IMR-90 (cell line): ENCODE results near the gene LSM6. TPM values are rescaled to one million over a fixed set of nuclear protein-coding genes. Genes with fewer than 3 reads are reported as not detected.

Experiments
- ATAC-seq: fragments of 200-7000 bp; cut with Tn5 transposase; 2 replicates; pipeline ENCODE4 v1.9.1; 2020; ENCODE audit warnings: low read depth, mild to moderate bottlenecking, moderate library complexity
- BruUV-seq: library from RNA; stranded (reverse); fragments of 400-500 nt; replicated peaks from 2 replicates; lab custom pipeline; 2021; lab: Mats Ljungman, UMichigan
- CTCF ChIA-PET: fragments of 300-600 bp; formaldehyde crosslinking; extraction: SDS; loops from one replicate; lab custom pipeline; 2021; ENCODE audit warnings: antibody characterized with exemption; lab: Yijun Ruan, JAX
- POLR2A ChIA-PET: fragments of 300-600 bp; sonication (Branson Sonifier 250); formaldehyde crosslinking; loops from one replicate; lab custom pipeline; 2022; ENCODE audit warnings: antibody characterized with exemption; ENCODE audit not compliant: unreplicated experiment; lab: Charles Lee
- DNase-seq: peaks from one replicate; pipeline ENCODE4 v3.0.0; 2013
- H2AFZ ChIP-seq: replicated peaks from 2 replicates; pipeline ENCODE3; 2013; ENCODE audit warnings: low read length, mild to moderate bottlenecking; ENCODE audit not compliant: poor library complexity
- H2AK5ac ChIP-seq: 2 replicates; pipeline ENCODE4 v1.6.1; 2013; ENCODE audit warnings: low read depth, low read length, inconsistent platforms
- H2AK9ac ChIP-seq: replicated peaks from 2 replicates; pipeline ENCODE3; 2013; ENCODE audit warnings: mild to moderate bottlenecking, low read depth, low read length, moderate library complexity; ENCODE audit not compliant: poor library complexity
- H2BK120ac ChIP-seq: 2 replicates; pipeline ENCODE4 v1.6.1; 2013; ENCODE audit warnings: low read depth, low read length, inconsistent platforms
- H2BK15ac ChIP-seq: 3 replicates; pipeline ENCODE4 v1.6.1; 2013; ENCODE audit warnings: low read depth, low read length, inconsistent platforms
- H2BK20ac ChIP-seq: 2 replicates; pipeline ENCODE4 v1.6.1; 2013; ENCODE audit warnings: low read depth, mild to moderate bottlenecking, inconsistent platforms, low read length, moderate library complexity
- H2BK5ac ChIP-seq: 2 replicates; pipeline ENCODE4 v1.6.1; 2013; ENCODE audit warnings: mild to moderate bottlenecking, low read depth, low read length, inconsistent platforms; ENCODE audit not compliant: poor library complexity, severe bottlenecking
- H3K14ac ChIP-seq: replicated peaks from 2 replicates; pipeline ENCODE4 v1.6.1; 2013; ENCODE audit warnings: low read depth, low read length, inconsistent platforms
- H3K18ac ChIP-seq: 2 replicates; pipeline ENCODE4 v1.6.1; 2013; ENCODE audit warnings: low read depth, low read length, control low read depth
- H3K23ac ChIP-seq: 2 replicates; pipeline ENCODE4 v1.6.1; 2013; ENCODE audit warnings: low read depth, low read length, inconsistent platforms
- H3K27ac ChIP-seq: 2 replicates; pipeline ENCODE4 v1.5.1; 2013; ENCODE audit warnings: mild to moderate bottlenecking, control low read depth, low read length; ENCODE audit not compliant: insufficient read depth
- H3K27me3 ChIP-seq: 2 replicates; pipeline ENCODE4 v1.6.1; 2013; ENCODE audit warnings: low read length; ENCODE audit not compliant: control insufficient read depth, insufficient read depth
- H3K36me3 ChIP-seq: 2 replicates; pipeline ENCODE4 v1.6.1; 2013; ENCODE audit warnings: low read length, mixed read lengths; ENCODE audit not compliant: control insufficient read depth, insufficient read depth
- H3K4ac ChIP-seq: 2 replicates; pipeline ENCODE4 v1.6.1; 2013; ENCODE audit warnings: low read depth, low read length, inconsistent platforms
- H3K4me1 ChIP-seq: 2 replicates; pipeline ENCODE4 v1.6.1; 2013; ENCODE audit warnings: low read length, mixed read lengths; ENCODE audit not compliant: control insufficient read depth, insufficient read depth
- H3K4me2 ChIP-seq: 2 replicates; pipeline ENCODE4 v1.6.1; 2013; ENCODE audit warnings: low read depth, mild to moderate bottlenecking, control low read depth, low read length, moderate library complexity
- H3K4me3 ChIP-seq: 2 replicates; pipeline ENCODE4 v1.5.1; 2013; ENCODE audit warnings: low read depth, mild to moderate bottlenecking, control low read depth, low read length, moderate library complexity; ENCODE audit not compliant: insufficient read depth
- H3K56ac ChIP-seq: 2 replicates; pipeline ENCODE4 v1.6.1; 2013; ENCODE audit warnings: low read length, inconsistent platforms; ENCODE audit not compliant: insufficient read depth; ENCODE audit errors: extremely low read depth
- H3K79me1 ChIP-seq, 2 experiments: 2 replicates each; pipeline ENCODE4 v1.6.1; 2013; ENCODE audit warnings: low read length in 2 of 2, inconsistent platforms in 1 of 2, low read depth in 1 of 2
- H3K9ac ChIP-seq: 2 replicates; pipeline ENCODE4 v1.6.1; 2013; ENCODE audit warnings: low read depth, low read length, control low read depth
- H3K9me1 ChIP-seq: 2 replicates; pipeline ENCODE4 v1.6.1; 2013; ENCODE audit warnings: low read length, inconsistent platforms; ENCODE audit not compliant: insufficient read depth
- H3K9me3 ChIP-seq: 2 replicates; pipeline ENCODE4 v1.6.1; 2013; ENCODE audit warnings: low read length; ENCODE audit not compliant: control insufficient read depth, insufficient read depth
- H4K20me1 ChIP-seq: 2 replicates; pipeline ENCODE4 v1.6.1; 2013; ENCODE audit warnings: low read length, inconsistent platforms; ENCODE audit not compliant: insufficient read depth
- H4K5ac ChIP-seq: 2 replicates; pipeline ENCODE4 v1.6.1; 2013; ENCODE audit warnings: mild to moderate bottlenecking, low read depth, low read length, control low read depth
- H4K8ac ChIP-seq, 2 experiments: 2 replicates each; pipeline ENCODE4 v1.6.1; 2013; ENCODE audit warnings: low read depth in 2 of 2, low read length in 2 of 2, control low read depth in 1 of 2, inconsistent platforms in 1 of 2
- H4K91ac ChIP-seq: 2 replicates; pipeline ENCODE4 v1.6.1; 2013; ENCODE audit warnings: low read depth, low read length, inconsistent platforms; ENCODE audit not compliant: insufficient read depth
- BHLHE40 ChIP-seq: fragments of 150-350 bp; IDR thresholded peaks from 2 replicates; pipeline ENCODE4 v1.6.1; 2016; ENCODE audit warnings: mild to moderate bottlenecking, low read depth, low read length
- CEBPB ChIP-seq: IDR thresholded peaks from 2 replicates; pipeline ENCODE4 v1.6.1; 2012; ENCODE audit warnings: low read depth, low read length, improper control_type of control experiment
- CHD1 ChIP-seq: IDR thresholded peaks from 2 replicates; pipeline ENCODE4 v1.6.1; 2012; ENCODE audit warnings: low read depth, low read length, improper control_type of control experiment
- CTCF ChIP-seq: conservative IDR thresholded peaks from 2 replicates; pipeline ENCODE4 v1.5.1; 2012; ENCODE audit warnings: mild to moderate bottlenecking, low read depth, low read length, improper control_type of control experiment
- ELK1 ChIP-seq: fragments of 150-350 bp; IDR thresholded peaks from 2 replicates; pipeline ENCODE4 v1.6.1; 2016; ENCODE audit warnings: low read depth, mild to moderate bottlenecking, low read length, moderate library complexity, borderline replicate concordance
- FOS ChIP-seq: fragments of 150-350 bp; IDR thresholded peaks from 2 replicates; pipeline ENCODE4 v1.6.1; 2016; ENCODE audit warnings: low read depth, low read length
- MAFK ChIP-seq: IDR thresholded peaks from 2 replicates; pipeline ENCODE4 v1.6.1; 2012; ENCODE audit warnings: low read depth, low read length, improper control_type of control experiment
- MAZ ChIP-seq: IDR thresholded peaks from 2 replicates; pipeline ENCODE4 v1.6.1; 2012; ENCODE audit warnings: low read depth, mild to moderate bottlenecking, low read length, improper control_type of control experiment, moderate library complexity, borderline replicate concordance
- MXI1 ChIP-seq: IDR thresholded peaks from 2 replicates; pipeline ENCODE4 v1.6.1; 2012; ENCODE audit warnings: low read depth, mild to moderate bottlenecking, low read length, moderate library complexity, borderline replicate concordance
- NFE2L2 ChIP-seq: fragments of 150-350 bp; IDR thresholded peaks from 2 replicates; pipeline ENCODE4 v1.6.1; 2016; ENCODE audit warnings: low read depth, mild to moderate bottlenecking, low read length
- RAD21 ChIP-seq: IDR thresholded peaks from 2 replicates; pipeline ENCODE4 v1.6.1; 2012; ENCODE audit warnings: low read length, improper control_type of control experiment
- RCOR1 ChIP-seq: IDR thresholded peaks from 2 replicates; pipeline ENCODE4 v1.6.1; 2012; ENCODE audit warnings: mild to moderate bottlenecking, low read length, improper control_type of control experiment; ENCODE audit not compliant: insufficient replicate concordance
- RFX5 ChIP-seq: IDR thresholded peaks from 2 replicates; pipeline ENCODE4 v1.8.0; 2012; ENCODE audit warnings: low read depth, mild to moderate bottlenecking, low read length, moderate library complexity
- SMC3 ChIP-seq: fragments of 150-350 bp; IDR thresholded peaks from 2 replicates; pipeline ENCODE4 v1.6.1; 2016; ENCODE audit warnings: low read depth, mild to moderate bottlenecking, antibody characterized with exemption, low read length, moderate library complexity
- USF2 ChIP-seq: fragments of 150-350 bp; IDR thresholded peaks from 2 replicates; pipeline ENCODE4 v1.6.1; 2017; ENCODE audit warnings: mild to moderate bottlenecking, antibody characterized with exemption, low read length, low read depth
- WGBS, 2 experiments: methylation state at CpG; one replicate each; pipeline versions ENCODE4 v1.1.5 to v1.1.7; 2013; ENCODE audit warnings: missing lambda C conversion rate in 2 of 2; ENCODE audit not compliant: insufficient read length in 1 of 2; ENCODE audit errors: extremely low coverage in 2 of 2; 5-methylcytosine and 5-hydroxymethylcytosine counted together
- dilution Hi-C: fragments of 300-500 bp; cut with HindIII; formaldehyde crosslinking; loops from one replicate; pipeline ENCODE4 v1.14.3; 2018; ENCODE audit warnings: low sequenced_read_pairs; ENCODE audit not compliant: unreplicated experiment
- in situ Hi-C: fragments of 300-500 bp; cut with MboI; formaldehyde crosslinking; loops from 3 replicates; pipeline ENCODE4 v1.14.3; 2019; ENCODE audit warnings: low sequenced_read_pairs, inconsistent platforms, mixed read lengths
- intact Hi-C: fragments of 100-400 bp; cut with micrococcal nuclease; formaldehyde crosslinking; loops from 2 replicates; pipeline ENCODE4 v1.10.0; 2022
- polyA plus RNA-seq, 3 experiments: library from polyadenylated mRNA; depleted of rRNA; stranded (reverse); fragments of >200 nt; gene quantifications; 2 replicates each; pipeline ENCODE4 v1.2.3, GENCODE V29; 2012; ENCODE audit warnings: low replicate concordance in 1 of 3
- total RNA-seq: library from RNA; depleted of rRNA; stranded (reverse); fragments of >200 nt; gene quantifications from 2 replicates; pipeline ENCODE4 v1.2.3, GENCODE V29; 2012

The LSM6 gene
- total and polyA plus RNA-seq, 2 of the 4 experiments (the other 2 are of a cell fraction), result 13.4 to 17.4 TPM

GRCh38 chr4:146182443-146182842, 6.9 kb downstream of the LSM6 start:
- H3K4me2 ChIP-seq, result no peak overlapping the region
- H4K91ac ChIP-seq, result no peak overlapping the region
- H2BK15ac ChIP-seq, result no peak overlapping the region
- H3K27me3 ChIP-seq, result no peaks in the 10 kb centered on the region
- DNase-seq, result no peak
- peaks cover 3% of the 10 kb centered on the region; the same call in 1 of the 2 replicates for H3K4me1 ChIP-seq
- no peak overlapping the region for H4K5ac ChIP-seq
- ChIA-PET CTCF (no interaction called here), POLR2A (no interaction called here)
- no peak overlapping the region for H3K4me3 ChIP-seq
- no peak overlapping the region for H3K4ac ChIP-seq
- in situ Hi-C loops, result no loop called here
- no peak for ATAC-seq
- no peak overlapping the region for H2BK20ac ChIP-seq
- H3K36me3 ChIP-seq, result peaks cover 6% of the 10 kb centered on the region
- intact Hi-C loops, result loop anchor here (10.0 kb wide), 1 partner anchor 978 kb away; no protein-coding TSS in a partner anchor
- H2AK9ac ChIP-seq, result no peak overlapping the region
- no peak overlapping the region for H2AFZ ChIP-seq
- dilution Hi-C loops, result no loop called here
- TF ChIP-seq RFX5, result no peak
- no peak for TF ChIP-seq SMC3
- no peak for TF ChIP-seq FOS
- TF ChIP-seq BHLHE40, result no peak
- TF ChIP-seq MXI1, result no peak
- no peak for TF ChIP-seq NFE2L2
- no peak for TF ChIP-seq ELK1
- TF ChIP-seq RCOR1, result no peak
- TF ChIP-seq CTCF, result no peak
- no peak for TF ChIP-seq CHD1
- TF ChIP-seq CEBPB, result no peak
- no peak for TF ChIP-seq MAZ
- TF ChIP-seq RAD21, result no peak
- TF ChIP-seq MAFK, result no peak
- TF ChIP-seq USF2, result no peak
- H3K27ac ChIP-seq, result no peak overlapping the region
- H3K79me1 ChIP-seq, result peaks cover 22 to 26% of the 10 kb centered on the region in 2 experiments
- H3K18ac ChIP-seq, result no peak overlapping the region
- no peak overlapping the region for H2BK120ac ChIP-seq
- H2BK5ac ChIP-seq, result no peak overlapping the region
- H3K9me1 ChIP-seq, result peaks cover 4% of the 10 kb centered on the region; the same call in 1 of the 2 replicates
- H2AK5ac ChIP-seq, result no peak overlapping the region
- H3K9ac ChIP-seq, result no peak overlapping the region
- BruUV-seq, result no TSS peak
- no peak overlapping the region for H3K56ac ChIP-seq
- H3K14ac ChIP-seq, result no peak overlapping the region
- WGBS, 2 experiments, result no CpG with 5 or more reads among the region's 3 CpGs
- no peak overlapping the region for H4K8ac ChIP-seq
- 0 out of 2 replicates have a peak, but pooled peaks cover 5% of the 10 kb centered on the region for H4K20me1 ChIP-seq
- no peak overlapping the region for H3K23ac ChIP-seq
- no peaks in the 10 kb centered on the region for H3K9me3 ChIP-seq
